Amniotic epithelial cell (primary cell): ENCODE data around the gene MEA1.
A peak's percentile ranks its signal among the peaks of the same experiment; 100 is the strongest.

Source experiments
- DNase-seq: peaks from one replicate; pipeline ENCODE4 v3.0.0-alpha.2; 2010; ENCODE audit warnings: low read depth

Gene MEA1

DNA sequence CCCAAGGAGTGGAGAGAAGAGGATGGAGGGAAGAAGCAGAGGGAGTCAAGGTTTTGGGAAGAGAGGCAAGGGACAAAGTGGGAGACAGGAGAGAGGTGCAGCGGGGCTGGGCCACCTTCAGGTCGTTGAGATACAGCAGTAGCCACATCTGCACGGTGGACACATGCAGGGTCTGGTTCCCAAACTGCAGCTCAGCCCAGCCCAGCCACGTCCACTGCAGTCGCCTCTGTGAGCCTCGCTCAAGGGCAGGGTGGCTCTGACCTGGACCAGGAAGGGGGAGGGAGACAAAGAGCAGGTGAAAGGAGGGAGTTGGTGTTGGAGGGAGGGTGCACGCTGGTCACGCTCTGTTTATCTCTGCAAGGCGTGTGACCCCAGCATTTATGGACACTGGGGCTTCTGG, 25.0 kb upstream of the MEA1 start:
- DNase-seq: no peak

- no peak for DNase-seq
Observed at GRCh38 chr6:43037706-43038105, 24.0 kb upstream of the MEA1 start.

- DNase-seq: no peak
Observed at GRCh38 chr6:43037197-43037596, 23.5 kb upstream of the MEA1 start.

- no peak for DNase-seq
Observed at GRCh38 chr6:43036712-43037111, 23.0 kb upstream of the MEA1 start.

GRCh38 chr6:43035495-43036194, 21.9 kb upstream of the MEA1 start:
- no peak for DNase-seq

GRCh38 chr6:43034190-43034525, 20.4 kb upstream of the MEA1 start:
- no peak for DNase-seq

- DNase-seq: no peak
Observed at GRCh38 chr6:43033496-43034189, 19.9 kb upstream of the MEA1 start.

GRCh38 chr6:43032326-43032725, 18.6 kb upstream of the MEA1 start:
- DNase-seq: no peak

- no peak for DNase-seq
Observed at GRCh38 chr6:43029120-43029519, 15.4 kb upstream of the MEA1 start.

DNA sequence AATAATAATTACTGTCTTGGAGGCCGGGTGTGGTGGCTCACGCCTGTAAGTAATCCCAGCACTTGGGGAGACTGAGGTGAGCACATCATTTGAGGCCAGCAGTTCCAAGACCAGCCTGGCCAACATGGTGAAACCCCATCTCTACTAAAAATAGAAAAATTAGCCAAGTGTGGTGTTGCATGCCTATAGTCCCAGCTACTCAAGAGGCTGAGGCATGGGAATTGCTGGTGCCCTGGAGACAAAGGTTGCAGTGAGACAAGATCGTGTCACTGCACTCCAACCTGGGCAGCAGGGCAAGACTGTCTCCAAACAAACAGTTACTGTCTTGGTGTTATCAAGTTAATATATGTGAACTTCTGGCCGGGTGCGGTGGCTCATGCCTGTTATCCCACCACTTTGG, 12.6 kb upstream of the MEA1 start:
- no peak for DNase-seq

DNA sequence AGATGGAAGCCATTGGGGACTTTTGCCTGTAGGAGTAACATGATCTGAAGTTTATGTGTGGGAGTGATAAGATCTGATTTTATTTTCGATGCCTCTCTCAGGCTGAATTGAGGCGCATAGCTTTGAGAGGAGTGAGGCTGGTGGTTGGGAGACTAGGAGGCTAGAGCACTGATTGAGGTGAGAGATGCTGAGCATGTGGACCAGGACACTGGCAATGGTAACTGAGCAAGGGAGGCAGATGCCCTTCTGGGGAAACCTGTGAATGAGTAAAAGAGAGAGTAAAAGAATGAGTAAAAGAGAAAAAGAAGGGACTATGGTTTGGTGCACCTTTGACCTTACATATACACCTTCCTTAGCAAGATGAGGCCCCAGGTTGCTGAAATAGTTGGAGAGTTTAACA, 10.7 kb upstream of the MEA1 start:
- no peak for DNase-seq

- DNase-seq: peak; percentile 62
Observed at GRCh38 chr6:43021270-43022047, 7.7 kb upstream of the MEA1 start, which contains the start of gene RRP36. Gene RRP36, plus strand, starts transcription at chr6:43021623. Its CDS starts 32 bp downstream, at chr6:43021655.

GRCh38 chr6:43020847-43021246, 7.1 kb upstream of the MEA1 start:
- peak; percentile 23 for DNase-seq

DNA sequence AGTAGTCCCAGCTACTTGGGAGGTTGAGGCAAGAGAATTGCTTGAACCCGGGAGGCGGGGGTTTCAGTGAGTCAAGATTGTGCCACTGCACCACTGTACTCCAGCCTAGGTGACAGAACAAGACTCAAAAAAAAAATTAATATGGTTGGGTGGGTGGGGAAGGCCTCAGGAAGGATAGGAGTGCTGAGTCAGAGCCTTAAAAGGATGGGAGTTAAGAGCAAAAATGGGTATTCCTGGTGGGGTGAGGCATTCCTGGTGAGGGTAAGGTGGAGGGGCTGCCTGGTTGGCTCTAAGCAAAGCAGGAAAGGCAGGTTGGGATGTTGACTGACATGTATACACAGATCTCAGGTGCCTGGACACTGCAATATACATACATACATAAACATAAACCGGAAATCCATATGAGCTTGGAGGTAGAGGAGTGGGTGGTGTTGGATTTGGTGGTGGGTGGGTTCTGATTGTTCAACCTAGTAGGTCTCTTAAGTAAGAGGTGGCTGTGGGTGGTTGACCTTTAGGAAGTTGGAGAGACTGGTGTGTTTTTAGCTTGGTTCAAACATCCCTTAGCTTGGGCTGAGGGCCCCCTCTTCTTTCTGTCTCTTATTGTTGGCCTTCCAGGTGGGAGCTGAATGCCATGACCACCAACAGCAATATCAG, 6.4 kb upstream of the MEA1 start:
- no peak for DNase-seq

GRCh38 chr6:43019152-43019551, 5.4 kb upstream of the MEA1 start:
- no peak for DNase-seq

DNA sequence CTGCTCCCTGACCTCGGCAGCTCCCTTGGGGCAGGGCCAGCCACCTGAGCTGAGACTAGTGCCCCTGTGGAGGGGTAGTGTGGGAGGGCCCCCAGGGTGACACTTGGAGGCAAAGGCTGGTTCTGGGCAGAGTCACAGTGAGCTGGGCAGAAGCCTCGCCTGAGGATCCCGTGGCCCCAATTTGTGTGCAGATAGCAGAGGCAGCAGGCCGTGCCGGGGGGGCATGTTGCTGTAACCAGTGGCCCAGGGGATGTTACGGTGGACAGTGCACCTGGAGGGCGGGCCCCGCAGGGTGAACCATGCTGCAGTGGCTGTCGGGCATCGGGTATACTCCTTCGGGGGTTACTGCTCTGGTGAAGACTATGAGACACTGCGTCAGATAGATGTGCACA, 3.2 kb upstream of the MEA1 start:
- DNase-seq: no peak

- no peak for DNase-seq
Observed at GRCh38 chr6:43016176-43016942, 2.6 kb upstream of the MEA1 start.

DNA sequence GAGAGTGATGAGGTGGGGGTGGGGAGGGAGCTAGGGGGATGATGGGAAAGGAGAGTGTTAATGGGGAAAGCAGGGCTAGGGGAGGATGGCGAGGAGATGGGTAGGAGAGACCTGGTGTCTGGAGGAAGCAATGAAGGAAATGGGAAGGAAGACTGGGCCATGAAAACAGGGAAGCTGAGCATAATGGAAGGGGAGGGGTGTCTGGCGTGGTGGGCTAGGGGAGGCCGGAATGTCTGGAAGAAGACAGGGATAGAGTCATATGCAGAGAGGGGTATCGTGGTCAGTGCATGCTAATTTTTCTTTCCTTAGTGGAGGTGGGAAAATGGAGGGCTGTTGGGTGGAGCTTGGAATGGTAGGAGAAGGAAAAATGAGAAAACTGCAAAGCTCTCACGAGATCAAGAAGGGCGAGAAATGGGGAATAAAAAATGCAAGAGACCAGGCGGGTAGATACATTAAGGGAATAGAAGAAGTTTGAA, 726 bp upstream of the MEA1 start:
- peak; percentile 27 for DNase-seq

DNA sequence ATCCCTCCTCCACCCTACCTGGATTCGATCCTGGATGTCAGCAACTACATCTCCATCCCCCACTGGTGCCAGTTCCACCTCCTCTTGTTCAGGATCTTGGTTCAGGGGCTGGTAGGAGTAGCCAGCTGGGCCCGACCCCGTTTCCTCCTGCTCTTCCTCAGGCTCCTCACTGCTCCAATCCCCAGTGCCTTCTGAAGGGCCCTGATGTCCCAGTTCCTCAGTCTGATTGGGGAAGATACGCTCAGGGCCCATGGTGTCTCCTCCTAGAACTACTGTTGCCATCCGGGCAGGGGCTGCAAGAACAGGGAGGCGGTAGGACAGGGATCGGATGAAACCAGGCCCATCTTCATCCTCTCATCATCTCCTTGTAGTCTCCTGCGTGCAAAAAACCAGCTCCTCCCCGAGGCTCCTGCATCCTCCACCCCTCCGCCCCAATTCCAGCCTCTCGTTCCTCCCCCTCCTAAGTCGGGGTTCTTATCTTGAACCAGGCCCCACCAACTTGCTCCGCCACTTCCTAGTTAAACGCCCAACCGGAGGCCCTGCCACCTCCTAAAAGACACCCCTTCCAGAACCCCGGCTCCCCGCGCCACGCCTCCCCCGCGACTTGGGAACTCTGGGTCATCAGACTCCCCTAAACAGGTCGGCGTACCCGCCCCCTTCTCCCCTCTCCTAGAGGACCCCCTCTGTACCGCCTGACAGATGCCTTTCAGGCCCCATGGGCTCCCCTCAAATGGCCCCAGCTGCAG, 476 bp downstream of the MEA1 start:
- DNase-seq: no peak

DNA sequence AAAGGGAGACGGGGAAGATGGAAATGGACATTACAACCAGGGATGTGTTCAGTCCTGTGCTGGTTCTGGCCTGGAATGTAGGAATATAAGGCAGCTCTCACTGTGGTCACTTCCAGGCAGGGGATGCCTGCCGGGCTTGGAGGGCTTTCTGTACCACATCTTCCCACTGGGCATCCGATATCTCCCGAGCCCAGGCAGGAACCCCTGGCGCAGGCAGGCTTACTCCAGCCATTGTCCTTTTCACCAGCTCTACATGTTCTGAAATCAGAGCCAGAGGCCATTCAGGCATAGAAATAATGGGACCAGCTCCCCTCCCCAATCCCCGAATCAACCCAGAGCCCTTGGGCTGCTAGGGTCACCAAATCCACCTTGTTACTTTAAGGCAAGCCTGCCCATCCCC, 1.4 kb downstream of the MEA1 start:
- DNase-seq: no peak

- DNase-seq: no peak
Observed at GRCh38 chr6:43011207-43011606, 2.5 kb downstream of the MEA1 start.
